K562 (cell line): Measurements from ENCODE around the gene DOCK3. TPM values are rescaled to one million over a fixed set of nuclear protein-coding genes. Genes with fewer than 3 reads are reported as not detected.

Experiments
- ARID4B ChIP-seq: sonication (generic); formaldehyde crosslinking; IDR thresholded peaks from 2 replicates; pipeline ENCODE4 v1.8.0; 2022; ENCODE audit warnings: mild to moderate bottlenecking, missing genetic modification reagents
- CHD2 ChIP-seq: IDR thresholded peaks from 2 replicates; pipeline ENCODE4 v1.6.1; 2011; ENCODE audit warnings: low read depth, low read length
- FOXA3 ChIP-seq, 2 experiments: fragments of 450-650 bp in 1 of 2; sonication (generic) in 1 of 2; formaldehyde crosslinking; IDR thresholded peaks in 1 of 2; conservative IDR thresholded peaks in 1 of 2; 2 replicates each; pipeline versions ENCODE4 v1.4.0 to v1.8.0; 2020 to 2022; ENCODE audit warnings: mild to moderate bottlenecking in 2 of 2, missing genetic modification reagents in 1 of 2
- MLLT1 ChIP-seq, 2 experiments: fragments of 450-650 bp; IDR thresholded peaks; 2 replicates each; pipeline ENCODE4 v1.6.1; 2016
- SIN3B ChIP-seq: fragments of 450-650 bp; IDR thresholded peaks from 2 replicates; pipeline ENCODE4 v1.6.1; 2017; ENCODE audit warnings: low read depth, mild to moderate bottlenecking, moderate library complexity
- XRCC4 ChIP-seq: IDR thresholded peaks from one replicate; pipeline ENCODE4 v1.6.1; 2011; ENCODE audit not compliant: insufficient read depth, insufficient read length; ENCODE audit errors: extremely low read depth
- polyA plus RNA-seq, 8 experiments: library from polyadenylated mRNA; depleted of rRNA in 4 of 8; stranded (reverse) in 5 of 8; unstranded in 3 of 8; fragments of >200 nt; fragmentation: Nextera tagmentation in 2 of 8; fragmentation: Illumina TruSeq in 1 of 8; extraction: Ambion mirVana in 2 of 8; extraction: Trizol in 1 of 8; gene quantifications; 2 replicates each; pipeline versions ENCODE4 v1.2.1 to v1.2.3, GENCODE V29; 2011 to 2014; ENCODE audit warnings: inconsistent platforms in 1 of 8, missing spikeins in 1 of 8
- total RNA-seq, 7 experiments: library from RNA; depleted of rRNA in 6 of 7; stranded (reverse); fragments of >200 nt in 6 of 7; fragmentation: Illumina TruSeq in 2 of 7; extraction: Trizol in 2 of 7; gene quantifications; 2 replicates each; pipeline versions ENCODE4 v1.2.1 to v1.2.3, GENCODE V29; 2011 to 2021; ENCODE audit warnings: low replicate concordance in 1 of 7
- TF ChIP-seq, protein P1 (sequence below), 2 experiments: fragments of 450-650 bp in 1 of 2; sonication (generic) in 1 of 2; formaldehyde crosslinking in 1 of 2; IDR thresholded peaks; 2 replicates each; pipeline versions ENCODE4 v1.7.1 to v1.9.0; 2016 to 2022; ENCODE audit warnings: inconsistent platforms in 1 of 2, mild to moderate bottlenecking in 1 of 2, missing genetic modification reagents in 1 of 2
- TF ChIP-seq, protein P2 (sequence below): sonication (generic); formaldehyde crosslinking; IDR thresholded peaks from 2 replicates; pipeline ENCODE4 v1.4.0; 2020; ENCODE audit warnings: mild to moderate bottlenecking, missing genetic modification reagents

The DOCK3 gene
- total and polyA plus RNA-seq, 9 of the 15 experiments (the other 6 are each of a cell fraction or from before 2014, with no cell fraction given) = under 0.01 to 0.03 (median 0.01) TPM; not detected in 4

GRCh38 chr3:51384726-51385473 is 710.2 kb downstream of the DOCK3 start, which contains the start of gene MANF (continued):
- TF ChIP-seq, protein P1, sequence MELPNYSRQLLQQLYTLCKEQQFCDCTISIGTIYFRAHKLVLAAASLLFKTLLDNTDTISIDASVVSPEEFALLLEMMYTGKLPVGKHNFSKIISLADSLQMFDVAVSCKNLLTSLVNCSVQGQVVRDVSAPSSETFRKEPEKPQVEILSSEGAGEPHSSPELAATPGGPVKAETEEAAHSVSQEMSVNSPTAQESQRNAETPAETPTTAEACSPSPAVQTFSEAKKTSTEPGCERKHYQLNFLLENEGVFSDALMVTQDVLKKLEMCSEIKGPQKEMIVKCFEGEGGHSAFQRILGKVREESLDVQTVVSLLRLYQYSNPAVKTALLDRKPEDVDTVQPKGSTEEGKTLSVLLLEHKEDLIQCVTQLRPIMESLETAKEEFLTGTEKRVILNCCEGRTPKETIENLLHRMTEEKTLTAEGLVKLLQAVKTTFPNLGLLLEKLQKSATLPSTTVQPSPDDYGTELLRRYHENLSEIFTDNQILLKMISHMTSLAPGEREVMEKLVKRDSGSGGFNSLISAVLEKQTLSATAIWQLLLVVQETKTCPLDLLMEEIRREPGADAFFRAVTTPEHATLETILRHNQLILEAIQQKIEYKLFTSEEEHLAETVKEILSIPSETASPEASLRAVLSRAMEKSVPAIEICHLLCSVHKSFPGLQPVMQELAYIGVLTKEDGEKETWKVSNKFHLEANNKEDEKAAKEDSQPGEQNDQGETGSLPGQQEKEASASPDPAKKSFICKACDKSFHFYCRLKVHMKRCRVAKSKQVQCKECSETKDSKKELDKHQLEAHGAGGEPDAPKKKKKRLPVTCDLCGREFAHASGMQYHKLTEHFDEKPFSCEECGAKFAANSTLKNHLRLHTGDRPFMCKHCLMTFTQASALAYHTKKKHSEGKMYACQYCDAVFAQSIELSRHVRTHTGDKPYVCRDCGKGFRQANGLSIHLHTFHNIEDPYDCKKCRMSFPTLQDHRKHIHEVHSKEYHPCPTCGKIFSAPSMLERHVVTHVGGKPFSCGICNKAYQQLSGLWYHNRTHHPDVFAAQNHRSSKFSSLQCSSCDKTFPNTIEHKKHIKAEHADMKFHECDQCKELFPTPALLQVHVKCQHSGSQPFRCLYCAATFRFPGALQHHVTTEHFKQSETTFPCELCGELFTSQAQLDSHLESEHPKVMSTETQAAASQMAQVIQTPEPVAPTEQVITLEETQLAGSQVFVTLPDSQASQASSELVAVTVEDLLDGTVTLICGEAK (IDR thresholded peaks at IDR 0.05) = peak; percentile 92
- TF ChIP-seq, protein P1 (CRISPR knock-in tag; IDR thresholded peaks at IDR 0.05) = no peak
- no peak for TF ChIP-seq MLLT1 (IDR thresholded peaks at IDR 0.05)
- peak in 1 of 2 experiments; percentile 29; a peak in 1 of 4 replicates for TF ChIP-seq FOXA3 (CRISPR knock-in tag; conservative IDR thresholded peaks at IDR 0.05 in 1 of 2, IDR thresholded peaks at IDR 0.05 in 1 of 2)
- TF ChIP-seq CHD2 = peak; percentile 83
- TF ChIP-seq XRCC4 = no peak
- TF ChIP-seq, protein P2, sequence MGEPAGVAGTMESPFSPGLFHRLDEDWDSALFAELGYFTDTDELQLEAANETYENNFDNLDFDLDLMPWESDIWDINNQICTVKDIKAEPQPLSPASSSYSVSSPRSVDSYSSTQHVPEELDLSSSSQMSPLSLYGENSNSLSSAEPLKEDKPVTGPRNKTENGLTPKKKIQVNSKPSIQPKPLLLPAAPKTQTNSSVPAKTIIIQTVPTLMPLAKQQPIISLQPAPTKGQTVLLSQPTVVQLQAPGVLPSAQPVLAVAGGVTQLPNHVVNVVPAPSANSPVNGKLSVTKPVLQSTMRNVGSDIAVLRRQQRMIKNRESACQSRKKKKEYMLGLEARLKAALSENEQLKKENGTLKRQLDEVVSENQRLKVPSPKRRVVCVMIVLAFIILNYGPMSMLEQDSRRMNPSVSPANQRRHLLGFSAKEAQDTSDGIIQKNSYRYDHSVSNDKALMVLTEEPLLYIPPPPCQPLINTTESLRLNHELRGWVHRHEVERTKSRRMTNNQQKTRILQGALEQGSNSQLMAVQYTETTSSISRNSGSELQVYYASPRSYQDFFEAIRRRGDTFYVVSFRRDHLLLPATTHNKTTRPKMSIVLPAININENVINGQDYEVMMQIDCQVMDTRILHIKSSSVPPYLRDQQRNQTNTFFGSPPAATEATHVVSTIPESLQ (CRISPR knock-in tag) = 0 out of 2 replicates have a peak, but pooled peaks have one; percentile 30
- peak; percentile 67; the same call in 1 of the 2 replicates for TF ChIP-seq SIN3B
- peak; percentile 81; the same call in 1 of the 2 replicates for TF ChIP-seq ARID4B
